ENCODE results near the gene SNED1. TPM values are rescaled to one million over a fixed set of nuclear protein-coding genes. Genes with fewer than 3 reads are reported as not detected.

Gene SNED1
- total RNA-seq, 1 donor from 2014 or later, result 4.7 TPM

- Histone ChIP-seq H3K27ac (ENCODE audit: low read depth, low read length) (no peak overlapping the region), H3K4me1 (ENCODE audit: control insufficient read depth in 3 of 3, insufficient read depth in 3 of 3, low read length in 3 of 3) (no peaks in the 10 kb centered on the region), H3K9ac (ENCODE audit: low read depth in 1 of 3, low read length in 3 of 3) (no peak overlapping the region), H3K36me3 (ENCODE audit: control insufficient read depth in 3 of 3, insufficient read depth in 3 of 3, low read length in 3 of 3) (peaks cover 33 to 51% (median 50%) of the 10 kb centered on the region in 3 donors), H3K9me3 (ENCODE audit: control insufficient read depth in 3 of 3, low read length in 3 of 3) (no peaks in the 10 kb centered on the region), H3K4me3 (ENCODE audit: low read length in 3 of 3) (no peak overlapping the region), H3K27me3 (ENCODE audit: control insufficient read depth in 3 of 3, insufficient read depth in 3 of 3, low read length in 3 of 3) (no peaks in the 10 kb centered on the region)
Measured at GRCh38 chr2:241053576-241054251, 55.3 kb downstream of the SNED1 start.

GRCh38 chr2:241061275-241061674, 62.9 kb downstream of the SNED1 start:
- no peak overlapping the region for H3K27ac ChIP-seq (ENCODE audit: low read depth, low read length)

DNA sequence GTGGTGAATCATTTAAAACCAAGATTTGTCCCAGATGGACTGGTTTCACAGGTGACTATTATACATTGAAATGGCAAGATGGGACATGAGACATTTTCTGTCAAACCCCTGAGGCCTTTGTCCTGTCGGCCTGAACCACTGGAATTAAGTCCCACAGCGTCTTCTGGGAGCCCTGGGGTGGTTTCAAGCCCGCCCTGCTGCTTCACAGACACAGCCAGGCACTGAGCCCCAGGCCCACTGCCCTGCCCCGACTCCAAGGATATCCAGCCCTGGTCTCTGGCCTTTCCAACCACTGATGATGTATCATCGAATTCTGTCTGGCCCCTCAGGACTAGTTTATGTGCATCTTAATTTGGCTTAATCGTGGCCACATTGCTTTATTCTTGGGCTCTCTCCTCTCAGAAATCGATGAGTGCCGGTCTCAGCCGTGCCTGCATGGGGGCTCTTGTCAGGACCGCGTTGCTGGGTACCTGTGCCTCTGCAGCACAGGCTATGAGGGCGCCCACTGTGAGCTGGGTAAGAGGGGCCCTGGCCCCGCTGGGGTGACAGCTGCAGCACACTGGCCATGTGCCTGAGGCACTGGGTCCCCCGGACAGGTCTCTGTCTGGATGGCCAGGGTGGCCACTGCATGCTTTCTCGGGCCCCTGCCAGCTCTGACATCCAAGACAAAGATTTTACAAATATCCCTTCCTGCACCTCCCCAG, 64.1 kb downstream of the SNED1 start:
- Histone ChIP-seq H3K4me1 (ENCODE audit: control insufficient read depth in 3 of 3, insufficient read depth in 3 of 3, low read length in 3 of 3) (no peaks in the 10 kb centered on the region), H3K27me3 (ENCODE audit: control insufficient read depth in 3 of 3, insufficient read depth in 3 of 3, low read length in 3 of 3) (no peaks in the 10 kb centered on the region), H3K9ac (ENCODE audit: low read depth in 1 of 3, low read length in 3 of 3) (no peak overlapping the region), H3K4me3 (ENCODE audit: low read length in 3 of 3) (no peak overlapping the region), H3K36me3 (ENCODE audit: control insufficient read depth in 3 of 3, insufficient read depth in 3 of 3, low read length in 3 of 3) (peaks cover 9 to 15% (median 11%) of the 10 kb centered on the region in 3 donors), H3K9me3 (ENCODE audit: control insufficient read depth in 3 of 3, low read length in 3 of 3) (no peaks in the 10 kb centered on the region), H3K27ac (ENCODE audit: low read depth, low read length) (no peak overlapping the region)

More at GRCh38 chr2:241061275-241061674, 62.9 kb downstream of the SNED1 start:
- no peak overlapping the region for H3K9ac ChIP-seq (ENCODE audit: low read depth in 1 of 3, low read length in 3 of 3)
- no peak overlapping the region for H3K4me3 ChIP-seq (ENCODE audit: low read length in 3 of 3)
- no peaks in the 10 kb centered on the region for H3K27me3 ChIP-seq (ENCODE audit: control insufficient read depth in 3 of 3, insufficient read depth in 3 of 3, low read length in 3 of 3)
- H3K9me3 ChIP-seq (ENCODE audit: control insufficient read depth in 3 of 3, low read length in 3 of 3), result no peaks in the 10 kb centered on the region
- no peaks in the 10 kb centered on the region for H3K4me1 ChIP-seq (ENCODE audit: control insufficient read depth in 3 of 3, insufficient read depth in 3 of 3, low read length in 3 of 3)
- H3K36me3 ChIP-seq (ENCODE audit: control insufficient read depth in 3 of 3, insufficient read depth in 3 of 3, low read length in 3 of 3), result peaks cover 7 to 10% (median 7%) of the 10 kb centered on the region in 3 donors

DNA sequence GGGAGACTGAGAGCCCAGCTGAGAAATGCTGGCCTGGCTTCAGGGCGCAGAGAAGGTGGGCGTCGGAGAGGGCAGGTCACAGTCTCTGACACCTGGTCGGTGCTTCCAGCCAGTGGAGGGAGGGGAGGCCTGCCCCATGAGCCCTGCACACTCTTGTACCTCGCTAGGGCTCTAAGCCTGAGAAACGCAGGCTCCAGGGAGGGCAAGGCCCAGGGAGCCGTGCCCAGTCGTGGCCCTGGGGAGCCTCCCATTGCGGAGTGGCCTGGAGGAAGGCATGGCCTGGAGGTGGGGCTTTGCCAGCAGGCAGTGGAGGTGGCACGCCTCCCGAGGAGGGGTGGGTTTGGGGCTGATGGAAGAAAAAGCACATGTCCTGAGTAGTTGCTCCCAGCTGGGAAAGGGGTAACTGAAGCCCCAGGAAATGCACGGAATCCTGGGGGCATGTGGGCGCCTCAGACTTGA, 64.7 kb downstream of the SNED1 start:
- Histone ChIP-seq H3K4me3 (ENCODE audit: low read length in 3 of 3) (no peak overlapping the region), H3K27me3 (ENCODE audit: control insufficient read depth in 3 of 3, insufficient read depth in 3 of 3, low read length in 3 of 3) (no peaks in the 10 kb centered on the region), H3K9me3 (ENCODE audit: control insufficient read depth in 3 of 3, low read length in 3 of 3) (no peaks in the 10 kb centered on the region), H3K4me1 (ENCODE audit: control insufficient read depth in 3 of 3, insufficient read depth in 3 of 3, low read length in 3 of 3) (no peaks in the 10 kb centered on the region), H3K36me3 (ENCODE audit: control insufficient read depth in 3 of 3, insufficient read depth in 3 of 3, low read length in 3 of 3) (peaks cover 11 to 19% (median 13%) of the 10 kb centered on the region in 3 donors), H3K9ac (ENCODE audit: low read depth in 1 of 3, low read length in 3 of 3) (no peak overlapping the region), H3K27ac (ENCODE audit: low read depth, low read length) (no peak overlapping the region)

GRCh38 chr2:241063587-241063986, 65.2 kb downstream of the SNED1 start:
- H3K27ac ChIP-seq (ENCODE audit: low read depth, low read length), result no peak overlapping the region
- H3K9me3 ChIP-seq (ENCODE audit: control insufficient read depth in 3 of 3, low read length in 3 of 3), result no peaks in the 10 kb centered on the region
- H3K27me3 ChIP-seq (ENCODE audit: control insufficient read depth in 3 of 3, insufficient read depth in 3 of 3, low read length in 3 of 3), result no peaks in the 10 kb centered on the region
- H3K36me3 ChIP-seq (ENCODE audit: control insufficient read depth in 3 of 3, insufficient read depth in 3 of 3, low read length in 3 of 3), result peaks cover 11 to 23% (median 18%) of the 10 kb centered on the region in 3 donors
- no peak overlapping the region for H3K4me3 ChIP-seq (ENCODE audit: low read length in 3 of 3)
- H3K9ac ChIP-seq (ENCODE audit: low read depth in 1 of 3, low read length in 3 of 3), result no peak overlapping the region
- no peaks in the 10 kb centered on the region for H3K4me1 ChIP-seq (ENCODE audit: control insufficient read depth in 3 of 3, insufficient read depth in 3 of 3, low read length in 3 of 3)

GRCh38 chr2:241064008-241064801, 65.8 kb downstream of the SNED1 start:
- no peaks in the 10 kb centered on the region for H3K9me3 ChIP-seq (ENCODE audit: control insufficient read depth in 3 of 3, low read length in 3 of 3)
- H3K4me3 ChIP-seq (ENCODE audit: low read length in 3 of 3), result no peak overlapping the region
- no peak overlapping the region for H3K27ac ChIP-seq (ENCODE audit: low read depth, low read length)
- no peaks in the 10 kb centered on the region for H3K4me1 ChIP-seq (ENCODE audit: control insufficient read depth in 3 of 3, insufficient read depth in 3 of 3, low read length in 3 of 3)
- no peaks in the 10 kb centered on the region for H3K27me3 ChIP-seq (ENCODE audit: control insufficient read depth in 3 of 3, insufficient read depth in 3 of 3, low read length in 3 of 3)
- no peak overlapping the region for H3K9ac ChIP-seq (ENCODE audit: low read depth in 1 of 3, low read length in 3 of 3)
- H3K36me3 ChIP-seq (ENCODE audit: control insufficient read depth in 3 of 3, insufficient read depth in 3 of 3, low read length in 3 of 3), result peaks cover 17 to 29% (median 24%) of the 10 kb centered on the region in 3 donors

GRCh38 chr2:241064802-241065354, 66.5 kb downstream of the SNED1 start:
- Histone ChIP-seq H3K36me3 (ENCODE audit: control insufficient read depth in 3 of 3, insufficient read depth in 3 of 3, low read length in 3 of 3) (peaks cover 23 to 35% (median 31%) of the 10 kb centered on the region in 3 donors), H3K4me3 (ENCODE audit: low read length in 3 of 3) (no peak overlapping the region), H3K4me1 (ENCODE audit: control insufficient read depth in 3 of 3, insufficient read depth in 3 of 3, low read length in 3 of 3) (no peaks in the 10 kb centered on the region), H3K27me3 (ENCODE audit: control insufficient read depth in 3 of 3, insufficient read depth in 3 of 3, low read length in 3 of 3) (no peaks in the 10 kb centered on the region), H3K9ac (ENCODE audit: low read depth in 1 of 3, low read length in 3 of 3) (no peak overlapping the region), H3K9me3 (ENCODE audit: control insufficient read depth in 3 of 3, low read length in 3 of 3) (no peaks in the 10 kb centered on the region), H3K27ac (ENCODE audit: low read depth, low read length) (no peak overlapping the region)

DNA sequence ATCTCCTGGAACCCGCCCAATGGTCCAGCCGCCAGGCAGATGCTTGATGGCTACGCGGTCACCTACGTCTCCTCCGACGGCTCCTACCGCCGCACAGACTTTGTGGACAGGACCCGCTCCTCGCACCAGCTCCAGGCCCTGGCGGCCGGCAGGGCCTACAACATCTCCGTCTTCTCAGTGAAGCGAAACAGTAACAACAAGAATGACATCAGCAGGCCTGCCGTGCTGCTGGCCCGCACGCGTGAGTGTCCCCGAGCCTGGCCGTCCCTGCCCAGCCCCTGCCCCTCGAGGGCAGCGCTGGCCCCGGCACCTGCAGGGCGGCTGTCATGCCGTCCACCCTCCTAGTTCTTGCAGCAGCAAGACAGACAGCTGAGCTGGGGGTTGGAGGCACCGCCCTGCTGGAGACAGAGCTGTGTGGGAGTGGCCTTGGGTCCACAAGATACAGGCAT, 67.0 kb downstream of the SNED1 start:
- Histone ChIP-seq H3K4me3 (ENCODE audit: low read length in 3 of 3) (no peak overlapping the region), H3K36me3 (ENCODE audit: control insufficient read depth in 3 of 3, insufficient read depth in 3 of 3, low read length in 3 of 3) (peaks cover 28 to 40% (median 36%) of the 10 kb centered on the region in 3 donors), H3K9ac (ENCODE audit: low read depth in 1 of 3, low read length in 3 of 3) (no peak overlapping the region), H3K4me1 (ENCODE audit: control insufficient read depth in 3 of 3, insufficient read depth in 3 of 3, low read length in 3 of 3) (no peaks in the 10 kb centered on the region), H3K27ac (ENCODE audit: low read depth, low read length) (no peak overlapping the region), H3K27me3 (ENCODE audit: control insufficient read depth in 3 of 3, insufficient read depth in 3 of 3, low read length in 3 of 3) (no peaks in the 10 kb centered on the region), H3K9me3 (ENCODE audit: control insufficient read depth in 3 of 3, low read length in 3 of 3) (no peaks in the 10 kb centered on the region)

DNA sequence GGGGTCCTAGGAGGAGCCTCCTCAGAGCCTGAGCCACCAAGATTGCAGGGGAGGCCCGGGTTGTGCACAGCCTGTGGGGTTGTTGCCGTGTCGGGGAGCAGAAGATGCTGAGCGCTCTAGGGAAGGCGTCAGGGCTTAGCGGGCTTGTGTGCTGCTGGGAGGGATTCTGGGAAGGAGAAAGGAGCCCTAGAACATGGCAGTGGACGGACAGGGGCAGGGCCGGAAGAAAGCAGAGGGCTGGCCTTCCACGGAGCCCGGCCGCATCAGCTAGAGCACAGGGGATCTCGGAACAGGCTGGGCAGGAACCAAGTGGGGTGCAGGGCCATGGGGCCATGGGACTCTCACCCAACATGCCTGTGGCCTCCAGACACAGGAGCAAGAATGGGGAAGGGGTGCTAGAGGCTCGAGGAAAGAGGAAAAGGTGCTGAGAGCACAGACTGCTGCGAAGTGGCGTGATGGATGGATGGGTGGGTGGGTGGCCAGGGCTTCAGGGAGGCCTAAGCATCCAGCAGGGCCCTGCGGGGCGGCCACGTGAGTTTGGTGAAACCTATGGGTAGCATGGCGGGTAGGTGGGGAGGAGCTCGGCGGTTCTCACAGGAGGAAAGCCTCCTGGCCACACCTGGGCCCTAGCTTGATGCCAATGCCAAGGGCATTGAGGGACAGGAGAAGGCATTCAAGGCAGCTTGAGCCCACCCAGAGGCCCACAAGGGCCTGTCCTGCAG, 67.9 kb downstream of the SNED1 start:
- Histone ChIP-seq H3K4me1 (ENCODE audit: control insufficient read depth in 3 of 3, insufficient read depth in 3 of 3, low read length in 3 of 3) (no peaks in the 10 kb centered on the region), H3K27me3 (ENCODE audit: control insufficient read depth in 3 of 3, insufficient read depth in 3 of 3, low read length in 3 of 3) (no peaks in the 10 kb centered on the region), H3K36me3 (ENCODE audit: control insufficient read depth in 3 of 3, insufficient read depth in 3 of 3, low read length in 3 of 3) (peaks cover 35 to 49% (median 45%) of the 10 kb centered on the region in 3 donors)

More for the DNA sequence above, 67.9 kb downstream of the SNED1 start:
- H3K27ac ChIP-seq (ENCODE audit: low read depth, low read length), result no peak overlapping the region
- no peaks in the 10 kb centered on the region for H3K9me3 ChIP-seq (ENCODE audit: control insufficient read depth in 3 of 3, low read length in 3 of 3)
- H3K9ac ChIP-seq (ENCODE audit: low read depth in 1 of 3, low read length in 3 of 3), result no peak overlapping the region
- no peak overlapping the region for H3K4me3 ChIP-seq (ENCODE audit: low read length in 3 of 3)
